HEK293T (cell line): ENCODE results near the gene CTSK.

Experiments used
- ARNT ChIP-seq: fragments of 450-650 bp; IDR thresholded peaks from 2 replicates; pipeline ENCODE4 v1.6.1; 2017; ENCODE audit warnings: mild to moderate bottlenecking
- BHLHE40 ChIP-seq: fragments of 450-650 bp; IDR thresholded peaks from 2 replicates; pipeline ENCODE4 v1.6.1; 2016; ENCODE audit warnings: mild to moderate bottlenecking, moderate library complexity, borderline replicate concordance
- FOXK2 ChIP-seq: fragments of 450-650 bp; IDR thresholded peaks from 2 replicates; pipeline ENCODE4 v1.6.1; 2016; ENCODE audit warnings: mild to moderate bottlenecking
- FOXM1 ChIP-seq: fragments of 450-650 bp; IDR thresholded peaks from 2 replicates; pipeline ENCODE4 v1.6.1; 2017; ENCODE audit warnings: mild to moderate bottlenecking, borderline replicate concordance
- HDGF ChIP-seq: fragments of 450-650 bp; IDR thresholded peaks from 2 replicates; pipeline ENCODE4 v1.6.1; 2017; ENCODE audit warnings: antibody characterized with exemption, borderline replicate concordance
- SP1 ChIP-seq: fragments of 450-650 bp; IDR thresholded peaks from 2 replicates; pipeline ENCODE4 v1.6.1; 2017
- SUZ12 ChIP-seq: fragments of 450-650 bp; IDR thresholded peaks from 2 replicates; pipeline ENCODE4 v1.6.1; 2016; ENCODE audit warnings: mild to moderate bottlenecking
- TARDBP ChIP-seq: fragments of 450-650 bp; IDR thresholded peaks from 2 replicates; pipeline ENCODE4 v1.6.1; 2016

GRCh38 chr1:150841626-150842025 lies 33.6 kb upstream of the CTSK start:
- TF ChIP-seq FOXM1: no peak
- TF ChIP-seq SP1: no peak
- no peak for TF ChIP-seq TARDBP
- TF ChIP-seq ARNT: no peak
- TF ChIP-seq SUZ12: no peak
- TF ChIP-seq HDGF: no peak
- TF ChIP-seq BHLHE40: no peak
- TF ChIP-seq FOXK2: no peak
